CD4-positive, alpha-beta T cell treated with Interleukin-21 for 1 hour (primary cell): ENCODE results near the gene MINDY2.

Experiments used
- DNase-seq: peaks from one replicate; pipeline ENCODE4 v3.0.0-alpha.2; 2020

Gene MINDY2

GRCh38 chr15:58770857-58771620 lies at the start of gene MINDY2:
MINDY2 (plus strand) TSS chr15:58771302; CDS start chr15:58771396, 94 bp downstream.
- DNase-seq, result peak; percentile 93

- DNase-seq, result peak; percentile 7
Measured at GRCh38 chr15:58724466-58724865, 46.6 kb upstream of the MINDY2 start.

- DNase-seq, result no peak
Measured at GRCh38 chr15:58726867-58727266, 44.2 kb upstream of the MINDY2 start.

GRCh38 chr15:58731756-58732535 lies 39.2 kb upstream of the MINDY2 start:
- no peak for DNase-seq

- no peak for DNase-seq
Measured at GRCh38 chr15:58732625-58733363, 38.3 kb upstream of the MINDY2 start.

GRCh38 chr15:58734859-58735258 lies 36.2 kb upstream of the MINDY2 start:
- no peak for DNase-seq

- no peak for DNase-seq
Measured at GRCh38 chr15:58736018-58736643, 35.0 kb upstream of the MINDY2 start.

GRCh38 chr15:58737298-58737697 lies 33.8 kb upstream of the MINDY2 start:
- no peak for DNase-seq

- DNase-seq, result peak; percentile 9
Measured at GRCh38 chr15:58738046-58738707, 32.9 kb upstream of the MINDY2 start.

GRCh38 chr15:58740436-58740835 lies 30.7 kb upstream of the MINDY2 start:
- no peak for DNase-seq

GRCh38 chr15:58741032-58741431 lies 30.1 kb upstream of the MINDY2 start:
- DNase-seq, result no peak

- no peak for DNase-seq
Measured at GRCh38 chr15:58742022-58742813, 28.9 kb upstream of the MINDY2 start.

- DNase-seq, result no peak
Measured at GRCh38 chr15:58742819-58743502, 28.1 kb upstream of the MINDY2 start.

GRCh38 chr15:58746174-58746573 lies 24.9 kb upstream of the MINDY2 start:
- no peak for DNase-seq

- DNase-seq, result peak; percentile 43
Measured at GRCh38 chr15:58748040-58748851, 22.9 kb upstream of the MINDY2 start.

GRCh38 chr15:58748852-58749531 lies 22.1 kb upstream of the MINDY2 start:
- peak; percentile 34 for DNase-seq

- DNase-seq, result peak; percentile 98
Measured at GRCh38 chr15:58749532-58750337, 21.4 kb upstream of the MINDY2 start, which contains the start of gene ADAM10. ADAM10 (minus strand) TSS chr15:58749707; CDS start chr15:58749534, 173 bp downstream.

- DNase-seq, result no peak
Measured at GRCh38 chr15:58752716-58753115, 18.4 kb upstream of the MINDY2 start.
